IMR-90 (cell line): ENCODE measurements around the gene OXNAD1. TPM values are rescaled to one million over a fixed set of nuclear protein-coding genes. Genes with fewer than 3 reads are reported as not detected.
A peak's percentile ranks its signal among the peaks of the same experiment; 100 is the strongest.

ENCODE experiments used
- ATAC-seq: fragments of 200-7000 bp; cut with Tn5 transposase; 2 replicates; pipeline ENCODE4 v1.9.1; 2020; ENCODE audit warnings: low read depth, mild to moderate bottlenecking, moderate library complexity
- BruUV-seq: library from RNA; stranded (reverse); fragments of 400-500 nt; replicated peaks from 2 replicates; lab custom pipeline; 2021; lab: Mats Ljungman, UMichigan
- CTCF ChIA-PET: fragments of 300-600 bp; formaldehyde crosslinking; extraction: SDS; loops from one replicate; lab custom pipeline; 2021; ENCODE audit warnings: antibody characterized with exemption; lab: Yijun Ruan, JAX
- POLR2A ChIA-PET: fragments of 300-600 bp; sonication (Branson Sonifier 250); formaldehyde crosslinking; loops from one replicate; lab custom pipeline; 2022; ENCODE audit warnings: antibody characterized with exemption; ENCODE audit not compliant: unreplicated experiment; lab: Charles Lee
- DNase-seq: peaks from one replicate; pipeline ENCODE4 v3.0.0; 2013
- H2AFZ ChIP-seq: replicated peaks from 2 replicates; pipeline ENCODE3; 2013; ENCODE audit warnings: low read length, mild to moderate bottlenecking; ENCODE audit not compliant: poor library complexity
- H2AK5ac ChIP-seq: 2 replicates; pipeline ENCODE4 v1.6.1; 2013; ENCODE audit warnings: low read depth, low read length, inconsistent platforms
- H2AK9ac ChIP-seq: replicated peaks from 2 replicates; pipeline ENCODE3; 2013; ENCODE audit warnings: mild to moderate bottlenecking, low read depth, low read length, moderate library complexity; ENCODE audit not compliant: poor library complexity
- H2BK120ac ChIP-seq: 2 replicates; pipeline ENCODE4 v1.6.1; 2013; ENCODE audit warnings: low read depth, low read length, inconsistent platforms
- H2BK15ac ChIP-seq: 3 replicates; pipeline ENCODE4 v1.6.1; 2013; ENCODE audit warnings: low read depth, low read length, inconsistent platforms
- H2BK20ac ChIP-seq: 2 replicates; pipeline ENCODE4 v1.6.1; 2013; ENCODE audit warnings: low read depth, mild to moderate bottlenecking, inconsistent platforms, low read length, moderate library complexity
- H2BK5ac ChIP-seq: 2 replicates; pipeline ENCODE4 v1.6.1; 2013; ENCODE audit warnings: mild to moderate bottlenecking, low read depth, low read length, inconsistent platforms; ENCODE audit not compliant: poor library complexity, severe bottlenecking
- H3K14ac ChIP-seq: replicated peaks from 2 replicates; pipeline ENCODE4 v1.6.1; 2013; ENCODE audit warnings: low read depth, low read length, inconsistent platforms
- H3K18ac ChIP-seq: 2 replicates; pipeline ENCODE4 v1.6.1; 2013; ENCODE audit warnings: low read depth, low read length, control low read depth
- H3K23ac ChIP-seq: 2 replicates; pipeline ENCODE4 v1.6.1; 2013; ENCODE audit warnings: low read depth, low read length, inconsistent platforms
- H3K27ac ChIP-seq: 2 replicates; pipeline ENCODE4 v1.5.1; 2013; ENCODE audit warnings: mild to moderate bottlenecking, control low read depth, low read length; ENCODE audit not compliant: insufficient read depth
- H3K27me3 ChIP-seq: 2 replicates; pipeline ENCODE4 v1.6.1; 2013; ENCODE audit warnings: low read length; ENCODE audit not compliant: control insufficient read depth, insufficient read depth
- H3K36me3 ChIP-seq: 2 replicates; pipeline ENCODE4 v1.6.1; 2013; ENCODE audit warnings: low read length, mixed read lengths; ENCODE audit not compliant: control insufficient read depth, insufficient read depth
- H3K4ac ChIP-seq: 2 replicates; pipeline ENCODE4 v1.6.1; 2013; ENCODE audit warnings: low read depth, low read length, inconsistent platforms
- H3K4me1 ChIP-seq: 2 replicates; pipeline ENCODE4 v1.6.1; 2013; ENCODE audit warnings: low read length, mixed read lengths; ENCODE audit not compliant: control insufficient read depth, insufficient read depth
- H3K4me2 ChIP-seq: 2 replicates; pipeline ENCODE4 v1.6.1; 2013; ENCODE audit warnings: low read depth, mild to moderate bottlenecking, control low read depth, low read length, moderate library complexity
- H3K4me3 ChIP-seq: 2 replicates; pipeline ENCODE4 v1.5.1; 2013; ENCODE audit warnings: low read depth, mild to moderate bottlenecking, control low read depth, low read length, moderate library complexity; ENCODE audit not compliant: insufficient read depth
- H3K56ac ChIP-seq: 2 replicates; pipeline ENCODE4 v1.6.1; 2013; ENCODE audit warnings: low read length, inconsistent platforms; ENCODE audit not compliant: insufficient read depth; ENCODE audit errors: extremely low read depth
- H3K79me1 ChIP-seq, 2 experiments: 2 replicates each; pipeline ENCODE4 v1.6.1; 2013; ENCODE audit warnings: low read length in 2 of 2, inconsistent platforms in 1 of 2, low read depth in 1 of 2
- H3K9ac ChIP-seq: 2 replicates; pipeline ENCODE4 v1.6.1; 2013; ENCODE audit warnings: low read depth, low read length, control low read depth
- H3K9me1 ChIP-seq: 2 replicates; pipeline ENCODE4 v1.6.1; 2013; ENCODE audit warnings: low read length, inconsistent platforms; ENCODE audit not compliant: insufficient read depth
- H3K9me3 ChIP-seq: 2 replicates; pipeline ENCODE4 v1.6.1; 2013; ENCODE audit warnings: low read length; ENCODE audit not compliant: control insufficient read depth, insufficient read depth
- H4K20me1 ChIP-seq: 2 replicates; pipeline ENCODE4 v1.6.1; 2013; ENCODE audit warnings: low read length, inconsistent platforms; ENCODE audit not compliant: insufficient read depth
- H4K5ac ChIP-seq: 2 replicates; pipeline ENCODE4 v1.6.1; 2013; ENCODE audit warnings: mild to moderate bottlenecking, low read depth, low read length, control low read depth
- H4K8ac ChIP-seq, 2 experiments: 2 replicates each; pipeline ENCODE4 v1.6.1; 2013; ENCODE audit warnings: low read depth in 2 of 2, low read length in 2 of 2, control low read depth in 1 of 2, inconsistent platforms in 1 of 2
- H4K91ac ChIP-seq: 2 replicates; pipeline ENCODE4 v1.6.1; 2013; ENCODE audit warnings: low read depth, low read length, inconsistent platforms; ENCODE audit not compliant: insufficient read depth
- BHLHE40 ChIP-seq: fragments of 150-350 bp; IDR thresholded peaks from 2 replicates; pipeline ENCODE4 v1.6.1; 2016; ENCODE audit warnings: mild to moderate bottlenecking, low read depth, low read length
- CHD1 ChIP-seq: IDR thresholded peaks from 2 replicates; pipeline ENCODE4 v1.6.1; 2012; ENCODE audit warnings: low read depth, low read length, improper control_type of control experiment
- CTCF ChIP-seq: conservative IDR thresholded peaks from 2 replicates; pipeline ENCODE4 v1.5.1; 2012; ENCODE audit warnings: mild to moderate bottlenecking, low read depth, low read length, improper control_type of control experiment
- ELK1 ChIP-seq: fragments of 150-350 bp; IDR thresholded peaks from 2 replicates; pipeline ENCODE4 v1.6.1; 2016; ENCODE audit warnings: low read depth, mild to moderate bottlenecking, low read length, moderate library complexity, borderline replicate concordance
- MAFK ChIP-seq: IDR thresholded peaks from 2 replicates; pipeline ENCODE4 v1.6.1; 2012; ENCODE audit warnings: low read depth, low read length, improper control_type of control experiment
- MXI1 ChIP-seq: IDR thresholded peaks from 2 replicates; pipeline ENCODE4 v1.6.1; 2012; ENCODE audit warnings: low read depth, mild to moderate bottlenecking, low read length, moderate library complexity, borderline replicate concordance
- NFE2L2 ChIP-seq: fragments of 150-350 bp; IDR thresholded peaks from 2 replicates; pipeline ENCODE4 v1.6.1; 2016; ENCODE audit warnings: low read depth, mild to moderate bottlenecking, low read length
- RAD21 ChIP-seq: IDR thresholded peaks from 2 replicates; pipeline ENCODE4 v1.6.1; 2012; ENCODE audit warnings: low read length, improper control_type of control experiment
- RCOR1 ChIP-seq: IDR thresholded peaks from 2 replicates; pipeline ENCODE4 v1.6.1; 2012; ENCODE audit warnings: mild to moderate bottlenecking, low read length, improper control_type of control experiment; ENCODE audit not compliant: insufficient replicate concordance
- WGBS, 2 experiments: methylation state at CpG; one replicate each; pipeline versions ENCODE4 v1.1.5 to v1.1.7; 2013; ENCODE audit warnings: missing lambda C conversion rate in 2 of 2; ENCODE audit not compliant: insufficient read length in 1 of 2; ENCODE audit errors: extremely low coverage in 2 of 2; 5-methylcytosine and 5-hydroxymethylcytosine counted together
- dilution Hi-C: fragments of 300-500 bp; cut with HindIII; formaldehyde crosslinking; loops from one replicate; pipeline ENCODE4 v1.14.3; 2018; ENCODE audit warnings: low sequenced_read_pairs; ENCODE audit not compliant: unreplicated experiment
- in situ Hi-C: fragments of 300-500 bp; cut with MboI; formaldehyde crosslinking; loops from 3 replicates; pipeline ENCODE4 v1.14.3; 2019; ENCODE audit warnings: low sequenced_read_pairs, inconsistent platforms, mixed read lengths
- intact Hi-C: fragments of 100-400 bp; cut with micrococcal nuclease; formaldehyde crosslinking; loops from 2 replicates; pipeline ENCODE4 v1.10.0; 2022
- polyA plus RNA-seq, 3 experiments: library from polyadenylated mRNA; depleted of rRNA; stranded (reverse); fragments of >200 nt; gene quantifications; 2 replicates each; pipeline ENCODE4 v1.2.3, GENCODE V29; 2012; ENCODE audit warnings: low replicate concordance in 1 of 3
- total RNA-seq: library from RNA; depleted of rRNA; stranded (reverse); fragments of >200 nt; gene quantifications from 2 replicates; pipeline ENCODE4 v1.2.3, GENCODE V29; 2012

Gene OXNAD1
- total and polyA plus RNA-seq, 2 of the 4 experiments (the other 2 are of a cell fraction): 6.2 to 11.3 TPM

- Histone ChIP-seq H2BK20ac (no peak overlapping the region), H2BK5ac (no peak overlapping the region), H3K4ac (no peak overlapping the region), H3K27ac (no peak overlapping the region), H2AFZ (no peak overlapping the region), H3K9me1 (no peaks in the 10 kb centered on the region), H3K18ac (no peak overlapping the region; the same call in 1 of the 2 replicates), H2BK120ac (no peak overlapping the region), H3K27me3 (no peaks in the 10 kb centered on the region), H3K9ac (no peak overlapping the region), H3K36me3 (no peaks in the 10 kb centered on the region; the same call in 1 of the 2 replicates), H2AK5ac (no peak overlapping the region), H4K5ac (no peak overlapping the region), H3K79me1 (peaks cover 0 to under 1% of the 10 kb centered on the region in 2 experiments; a peak in 1 of 4 replicates), H3K23ac (no peak overlapping the region), H3K4me1 (no peaks in the 10 kb centered on the region; the same call in 1 of the 2 replicates), H3K9me3 (no peaks in the 10 kb centered on the region), H4K91ac (0 out of 2 replicates have a peak overlapping the region, but pooled peaks have one; percentile 32), H3K56ac (no peak overlapping the region), H3K14ac (no peak overlapping the region), H2AK9ac (no peak overlapping the region), H3K4me3 (no peak overlapping the region), H4K20me1 (no peaks in the 10 kb centered on the region), H4K8ac (0 out of 4 replicates have a peak overlapping the region, but pooled peaks of 1 of the 2 experiments have one; percentile 29), H3K4me2 (no peak overlapping the region), H2BK15ac (no peak overlapping the region)
- in situ Hi-C loops: loop anchor here (5.0 kb wide), 1 partner anchor 429 kb away; no protein-coding TSS in a partner anchor
- CTCF ChIA-PET: no interaction called here
- dilution Hi-C loops: no loop called here
- DNase-seq: no peak
- BruUV-seq: no TSS peak
- ATAC-seq: no peak
- no peak for TF ChIP-seq BHLHE40
- TF ChIP-seq CTCF: no peak
- no peak for TF ChIP-seq MXI1
- no peak for TF ChIP-seq ELK1
- TF ChIP-seq RCOR1: no peak
- TF ChIP-seq MAFK: no peak
- TF ChIP-seq NFE2L2: no peak
- TF ChIP-seq RAD21: no peak
- no peak for TF ChIP-seq CHD1
- 80% methylated on average over 2 of the region's 9 CpGs; no CpG with 5 or more reads in 1 of the 2 experiments for WGBS, 2 experiments
- intact Hi-C loops: no loop called here
- POLR2A ChIA-PET: no interaction called here
Observed at GRCh38 chr3:16251316-16252085, 13.5 kb upstream of the OXNAD1 start.
